IPS DF 6.9 (cell line): ENCODE results near the gene HABP2.

Experiments
- DNase-seq: peaks from one replicate; pipeline ENCODE4 v3.0.0-alpha.2; 2013; ENCODE audit warnings: low read depth, low spot score
- H3K27ac ChIP-seq: one replicate; pipeline ENCODE4 v1.5.1; 2013; ENCODE audit warnings: low read length, control low read depth
- H3K27me3 ChIP-seq: 2 replicates; pipeline ENCODE4 v1.6.1; 2013; ENCODE audit warnings: mild to moderate bottlenecking, low read length; ENCODE audit not compliant: control insufficient read depth, insufficient read depth
- H3K36me3 ChIP-seq: 2 replicates; pipeline ENCODE4 v1.6.1; 2013; ENCODE audit warnings: low read length; ENCODE audit not compliant: control insufficient read depth, insufficient read depth
- H3K4me1 ChIP-seq: 2 replicates; pipeline ENCODE4 v1.6.1; 2013; ENCODE audit warnings: low read length; ENCODE audit not compliant: control insufficient read depth, insufficient read depth
- H3K4me3 ChIP-seq: 2 replicates; pipeline ENCODE4 v1.5.1; 2013; ENCODE audit warnings: mild to moderate bottlenecking, low read length
- H3K9me3 ChIP-seq: 2 replicates; pipeline ENCODE4 v1.6.1; 2013; ENCODE audit warnings: low read length, inconsistent platforms; ENCODE audit not compliant: control insufficient read depth, insufficient read depth
- WGBS: extraction: QIAGEN DNeasy Blood & Tissue Kit; methylation state at CpG from one replicate; pipeline ENCODE4 v1.1.7; 2013; ENCODE audit warnings: mixed read lengths, missing lambda C conversion rate; ENCODE audit not compliant: insufficient read length, insufficient coverage; 5-methylcytosine and 5-hydroxymethylcytosine counted together

HABP2 gene

GRCh38 chr10:113569576-113569975 lies 16.7 kb downstream of the HABP2 start:
- Histone ChIP-seq H3K9me3 (no peaks in the 10 kb centered on the region), H3K27ac (no peak overlapping the region), H3K4me1 (no peaks in the 10 kb centered on the region; the same call in 1 of the 2 replicates), H3K4me3 (no peak overlapping the region), H3K36me3 (no peaks in the 10 kb centered on the region), H3K27me3 (no peaks in the 10 kb centered on the region)
- DNase-seq, result no peak
- WGBS, result no CpG with 5 or more reads among the region's 8 CpGs

GRCh38 chr10:113572520-113573290 lies 19.9 kb downstream of the HABP2 start:
- Histone ChIP-seq H3K36me3 (no peaks in the 10 kb centered on the region), H3K4me3 (no peak overlapping the region), H3K27ac (no peak overlapping the region), H3K9me3 (no peaks in the 10 kb centered on the region), H3K4me1 (no peaks in the 10 kb centered on the region), H3K27me3 (no peaks in the 10 kb centered on the region)
- WGBS, result no CpG with 5 or more reads among the region's 11 CpGs
- no peak for DNase-seq

- no CpG with 5 or more reads among the region's 1 CpG for WGBS
- DNase-seq, result no peak
- H3K4me3 ChIP-seq, result no peak overlapping the region
- no peaks in the 10 kb centered on the region for H3K36me3 ChIP-seq
- no peak overlapping the region for H3K27ac ChIP-seq
- no peaks in the 10 kb centered on the region for H3K27me3 ChIP-seq
- no peaks in the 10 kb centered on the region for H3K9me3 ChIP-seq
- H3K4me1 ChIP-seq, result no peaks in the 10 kb centered on the region
Measured at GRCh38 chr10:113573368-113573767, 20.5 kb downstream of the HABP2 start.

DNA sequence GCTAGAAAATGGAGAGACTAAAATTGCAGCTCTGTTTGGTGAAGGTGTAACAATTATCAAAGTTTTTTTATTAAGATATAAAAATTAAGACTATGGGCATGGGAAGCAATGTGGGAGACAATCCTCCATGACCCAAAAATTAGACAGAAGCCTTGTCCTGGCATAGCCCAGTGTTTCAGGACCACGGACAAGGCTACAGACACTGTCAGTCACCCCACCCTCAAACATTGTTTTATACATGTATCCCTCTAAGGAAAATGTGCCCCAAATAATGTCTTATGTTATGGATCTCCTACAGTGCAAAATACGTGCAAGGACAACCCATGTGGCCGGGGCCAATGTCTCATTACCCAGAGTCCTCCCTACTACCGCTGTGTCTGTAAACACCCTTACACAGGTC lies 24.0 kb downstream of the HABP2 start:
- Histone ChIP-seq H3K4me1 (no peaks in the 10 kb centered on the region), H3K27me3 (no peaks in the 10 kb centered on the region), H3K36me3 (no peaks in the 10 kb centered on the region), H3K4me3 (no peak overlapping the region), H3K9me3 (no peaks in the 10 kb centered on the region), H3K27ac (no peak overlapping the region)
- no peak for DNase-seq
- no CpG with 5 or more reads among the region's 4 CpGs for WGBS

DNA sequence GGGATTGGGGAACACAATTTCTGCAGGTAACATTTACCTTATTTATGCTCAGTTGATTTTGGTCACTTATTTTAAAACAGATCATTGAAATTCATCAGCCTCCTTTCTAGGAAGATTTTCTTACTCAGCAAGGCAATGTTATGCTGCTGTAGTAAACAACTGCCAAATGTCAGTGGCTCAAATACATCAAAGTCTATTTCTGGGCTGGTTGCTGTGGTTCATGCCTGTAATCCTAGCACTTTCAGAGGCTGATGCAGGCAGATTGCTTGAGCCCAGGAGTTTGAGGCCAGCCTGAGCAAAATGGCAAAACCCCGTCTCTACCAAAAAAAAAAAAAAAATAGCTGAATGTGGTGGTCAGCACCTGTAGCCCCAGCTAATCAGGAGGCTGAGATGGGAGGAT lies 25.9 kb downstream of the HABP2 start:
- no peak for DNase-seq
- no CpG with 5 or more reads among the region's 1 CpG for WGBS

GRCh38 chr10:113581092-113581491 lies 28.2 kb downstream of the HABP2 start:
- no peaks in the 10 kb centered on the region for H3K9me3 ChIP-seq
- no peak overlapping the region for H3K27ac ChIP-seq
- H3K4me1 ChIP-seq, result no peaks in the 10 kb centered on the region
- WGBS, result no CpG with 5 or more reads among the region's 1 CpG
- DNase-seq, result no peak
- no peak overlapping the region for H3K4me3 ChIP-seq
- no peaks in the 10 kb centered on the region for H3K27me3 ChIP-seq
- H3K36me3 ChIP-seq, result no peaks in the 10 kb centered on the region

More for the DNA sequence above, 25.9 kb downstream of the HABP2 start:
- Histone ChIP-seq H3K9me3 (no peaks in the 10 kb centered on the region), H3K4me3 (no peak overlapping the region), H3K27ac (no peak overlapping the region), H3K4me1 (no peaks in the 10 kb centered on the region), H3K27me3 (no peaks in the 10 kb centered on the region), H3K36me3 (no peaks in the 10 kb centered on the region)

DNA sequence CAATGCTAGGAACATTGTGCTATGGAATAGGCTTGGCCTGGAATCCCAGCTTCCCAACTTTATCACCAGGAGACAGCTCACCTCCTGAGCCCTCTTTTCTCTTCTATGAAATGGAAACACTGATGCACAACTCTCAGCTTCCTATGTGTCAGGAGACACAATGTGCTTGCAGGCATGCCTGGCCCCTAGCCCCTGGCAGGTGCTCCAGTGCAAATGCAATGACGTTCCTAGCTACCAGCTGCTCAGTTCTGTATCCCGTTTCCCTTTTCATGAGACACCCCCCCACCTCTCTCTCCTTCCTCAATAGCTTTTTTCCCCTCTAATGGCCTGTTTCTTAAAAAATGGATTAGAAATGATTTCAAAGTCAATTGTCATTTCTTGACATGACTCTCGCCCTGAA lies 30.7 kb downstream of the HABP2 start:
- Histone ChIP-seq H3K4me1 (no peaks in the 10 kb centered on the region), H3K36me3 (no peaks in the 10 kb centered on the region), H3K27me3 (no peaks in the 10 kb centered on the region), H3K4me3 (no peak overlapping the region), H3K27ac (no peak overlapping the region), H3K9me3 (no peaks in the 10 kb centered on the region)
- DNase-seq, result no peak
- no CpG with 5 or more reads among the region's 3 CpGs for WGBS

DNA sequence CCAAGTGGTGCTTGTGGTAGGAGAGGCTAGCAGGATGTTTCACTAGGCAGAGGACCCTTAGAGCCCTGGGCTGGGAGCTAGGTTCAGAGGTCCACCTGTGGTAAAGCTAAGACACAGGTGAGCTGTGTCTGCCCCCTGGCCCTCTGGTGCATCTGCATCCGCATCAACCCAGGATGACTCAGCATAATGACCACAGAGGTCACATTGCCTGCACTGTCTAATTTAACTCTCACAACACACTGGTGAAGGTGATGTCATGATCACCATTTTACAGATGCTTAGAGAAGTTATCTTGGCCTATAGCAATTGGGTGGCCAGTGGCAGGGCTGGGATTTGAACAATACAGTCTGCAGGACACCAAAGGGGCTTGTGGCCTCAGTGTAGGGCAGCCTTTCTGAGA lies 33.1 kb downstream of the HABP2 start:
- H3K27ac ChIP-seq, result no peak overlapping the region
- no CpG with 5 or more reads among the region's 1 CpG for WGBS
- no peaks in the 10 kb centered on the region for H3K27me3 ChIP-seq
- no peaks in the 10 kb centered on the region for H3K4me1 ChIP-seq
- no peaks in the 10 kb centered on the region for H3K36me3 ChIP-seq
- H3K9me3 ChIP-seq, result no peaks in the 10 kb centered on the region
- no peak for DNase-seq
- H3K4me3 ChIP-seq, result no peak overlapping the region

DNA sequence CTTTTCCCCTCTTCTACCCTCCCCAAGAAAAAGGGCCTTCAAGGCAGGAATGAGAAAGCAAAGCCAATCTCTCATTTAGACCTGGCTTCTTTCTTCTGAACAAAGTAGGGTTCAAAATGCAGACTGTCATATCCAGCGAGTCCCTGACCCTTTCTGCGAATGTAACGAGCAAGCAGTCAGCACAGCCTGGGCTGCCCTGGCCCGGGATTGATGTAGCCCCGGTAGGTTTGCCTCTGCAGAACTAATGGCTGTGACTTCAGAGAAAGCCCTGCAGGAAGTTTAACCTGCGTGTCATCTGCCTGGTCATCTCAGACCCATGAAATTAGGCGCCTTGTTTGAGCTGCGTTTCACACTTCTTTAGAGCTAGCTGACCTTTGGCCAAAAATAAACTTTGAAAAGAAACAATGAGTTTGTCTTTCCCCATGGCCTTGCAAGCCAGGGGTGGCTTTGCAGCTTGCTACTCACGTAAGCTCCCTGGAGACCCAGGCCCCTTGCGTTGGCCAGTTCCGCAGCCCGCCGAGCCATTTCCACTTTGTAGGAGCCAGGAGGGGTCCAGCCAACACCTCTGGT lies 36.4 kb downstream of the HABP2 start:
- H3K9me3 ChIP-seq, result no peaks in the 10 kb centered on the region
- no peak for DNase-seq
- H3K27me3 ChIP-seq, result no peaks in the 10 kb centered on the region
- no peaks in the 10 kb centered on the region for H3K4me1 ChIP-seq
- WGBS, result no CpG with 5 or more reads among the region's 13 CpGs
- H3K36me3 ChIP-seq, result no peaks in the 10 kb centered on the region
- no peak overlapping the region for H3K27ac ChIP-seq
- H3K4me3 ChIP-seq, result no peak overlapping the region

- DNase-seq, result no peak
- Histone ChIP-seq H3K4me1 (no peaks in the 10 kb centered on the region), H3K27ac (no peak overlapping the region), H3K36me3 (no peaks in the 10 kb centered on the region), H3K27me3 (no peaks in the 10 kb centered on the region), H3K4me3 (no peak overlapping the region), H3K9me3 (no peaks in the 10 kb centered on the region)
- WGBS, result no CpG with 5 or more reads among the region's 12 CpGs
Measured at GRCh38 chr10:113590581-113590980, 37.7 kb downstream of the HABP2 start.

DNA sequence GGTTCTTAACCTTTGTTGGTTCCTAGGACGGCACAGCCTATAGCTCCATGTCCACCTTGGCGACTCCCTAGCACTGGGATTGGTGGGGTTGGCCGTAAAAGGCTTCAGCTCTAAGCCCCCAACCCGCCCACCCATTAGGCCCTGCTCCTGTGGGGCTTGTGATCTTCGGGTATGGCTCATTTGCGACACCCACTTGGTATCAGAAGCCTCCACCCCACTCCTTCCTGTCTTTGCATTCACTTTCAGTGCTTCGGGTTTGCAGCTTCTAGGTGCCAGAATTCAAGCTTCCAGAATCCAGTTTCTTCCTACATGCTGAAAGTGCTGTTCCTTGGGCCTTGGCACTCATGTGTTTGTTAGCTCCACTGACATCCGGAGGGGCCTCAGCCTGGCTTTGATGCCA lies 39.5 kb downstream of the HABP2 start:
- H3K27me3 ChIP-seq, result no peaks in the 10 kb centered on the region
- no peak overlapping the region for H3K27ac ChIP-seq
- no CpG with 5 or more reads among the region's 8 CpGs for WGBS
- no peaks in the 10 kb centered on the region for H3K9me3 ChIP-seq
- no peak overlapping the region for H3K4me3 ChIP-seq
- H3K4me1 ChIP-seq, result no peaks in the 10 kb centered on the region
- DNase-seq, result no peak
- no peaks in the 10 kb centered on the region for H3K36me3 ChIP-seq
